Kidney epithelial cell (primary cell): ENCODE data around the gene LRR1. TPM values are rescaled to one million over a fixed set of nuclear protein-coding genes. Genes with fewer than 3 reads are reported as not detected.

Experiments used
- DNase-seq: peaks from one replicate; pipeline ENCODE4 v3.0.0-alpha.2; 2010; ENCODE audit warnings: low read depth
- H3K27me3 ChIP-seq: 2 replicates; pipeline ENCODE4 v1.6.0; 2011; ENCODE audit warnings: low read length; ENCODE audit not compliant: control insufficient read depth, insufficient read depth
- H3K36me3 ChIP-seq: 2 replicates; pipeline ENCODE4 v1.5.1; 2011; ENCODE audit warnings: low read length; ENCODE audit not compliant: control insufficient read depth, insufficient read depth
- H3K4me3 ChIP-seq: 2 replicates; pipeline ENCODE4 v1.5.1; 2011; ENCODE audit warnings: low read depth, mild to moderate bottlenecking, control low read depth, low read length
- total RNA-seq: library from RNA; depleted of rRNA; stranded (reverse); fragments of >200 nt; gene quantifications from 2 replicates; pipeline ENCODE4 v1.2.3, GENCODE V29; 2015
- TF ChIP-seq, protein P1 (sequence below): IDR thresholded peaks from 2 replicates; pipeline ENCODE4 v1.5.1; 2011; ENCODE audit warnings: mild to moderate bottlenecking, moderate library complexity, low read length, control low read depth, inconsistent platforms; ENCODE audit not compliant: insufficient read depth, poor library complexity, severe bottlenecking

Gene LRR1
- total RNA-seq, 1 donor from 2014 or later: 12.4 TPM

DNA sequence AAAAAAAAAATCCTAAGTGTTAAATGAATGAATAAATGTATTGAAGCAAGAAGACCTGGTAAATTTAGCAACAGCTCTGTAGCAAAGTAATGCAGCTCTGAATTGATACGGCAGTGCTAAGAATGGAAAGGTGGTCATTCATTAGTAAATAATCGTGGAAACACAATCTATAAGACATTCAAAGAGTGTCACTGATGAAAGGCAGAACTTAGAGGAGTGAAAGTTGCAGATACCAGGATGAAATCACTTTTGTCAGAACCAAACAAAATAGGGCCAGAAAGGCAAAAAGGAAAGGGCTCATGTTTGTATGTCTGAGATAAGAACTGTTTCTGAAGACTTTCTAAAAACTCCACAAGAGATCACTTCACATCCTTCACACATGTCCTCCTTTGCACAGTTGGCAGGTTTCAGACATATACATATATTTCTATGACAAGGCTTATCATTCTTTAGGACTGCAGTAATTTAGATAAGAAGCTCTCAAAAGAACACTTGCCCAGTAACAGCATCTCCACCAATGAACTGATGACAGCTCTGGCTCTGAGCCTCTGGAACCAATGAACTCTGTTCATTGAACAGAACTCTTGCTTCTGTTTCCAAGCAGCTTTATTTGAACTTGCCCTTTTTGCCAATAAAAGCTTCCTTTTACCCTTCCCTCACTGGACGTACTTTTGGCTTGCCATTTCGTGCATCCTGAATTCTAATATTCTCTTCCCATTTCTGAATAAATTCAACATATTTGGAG lies 4.2 kb upstream of the LRR1 start:
- TF ChIP-seq, protein P1, sequence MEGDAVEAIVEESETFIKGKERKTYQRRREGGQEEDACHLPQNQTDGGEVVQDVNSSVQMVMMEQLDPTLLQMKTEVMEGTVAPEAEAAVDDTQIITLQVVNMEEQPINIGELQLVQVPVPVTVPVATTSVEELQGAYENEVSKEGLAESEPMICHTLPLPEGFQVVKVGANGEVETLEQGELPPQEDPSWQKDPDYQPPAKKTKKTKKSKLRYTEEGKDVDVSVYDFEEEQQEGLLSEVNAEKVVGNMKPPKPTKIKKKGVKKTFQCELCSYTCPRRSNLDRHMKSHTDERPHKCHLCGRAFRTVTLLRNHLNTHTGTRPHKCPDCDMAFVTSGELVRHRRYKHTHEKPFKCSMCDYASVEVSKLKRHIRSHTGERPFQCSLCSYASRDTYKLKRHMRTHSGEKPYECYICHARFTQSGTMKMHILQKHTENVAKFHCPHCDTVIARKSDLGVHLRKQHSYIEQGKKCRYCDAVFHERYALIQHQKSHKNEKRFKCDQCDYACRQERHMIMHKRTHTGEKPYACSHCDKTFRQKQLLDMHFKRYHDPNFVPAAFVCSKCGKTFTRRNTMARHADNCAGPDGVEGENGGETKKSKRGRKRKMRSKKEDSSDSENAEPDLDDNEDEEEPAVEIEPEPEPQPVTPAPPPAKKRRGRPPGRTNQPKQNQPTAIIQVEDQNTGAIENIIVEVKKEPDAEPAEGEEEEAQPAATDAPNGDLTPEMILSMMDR: no peak
- Histone ChIP-seq H3K4me3 (no peak overlapping the region), H3K27me3 (no peaks in the 10 kb centered on the region), H3K36me3 (no peaks in the 10 kb centered on the region)
- no peak for DNase-seq

DNA sequence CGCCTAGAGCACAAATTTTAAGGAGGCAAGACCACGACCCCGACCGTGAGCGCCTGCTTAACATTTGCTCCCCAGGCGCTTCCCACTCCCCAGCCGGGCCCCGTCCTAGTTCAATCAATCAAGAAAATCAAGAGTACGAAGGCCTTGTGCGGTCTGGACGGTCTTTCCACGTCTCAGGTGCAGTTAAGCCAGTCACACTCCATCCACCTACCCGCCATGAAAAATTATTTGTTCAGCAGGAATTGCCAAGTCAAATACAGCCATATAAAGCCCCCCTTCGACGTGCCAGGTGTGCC lies 603 bp upstream of the LRR1 start:
- Histone ChIP-seq H3K4me3 (peak overlapping the region; percentile 65), H3K27me3 (no peaks in the 10 kb centered on the region), H3K36me3 (no peaks in the 10 kb centered on the region)
- TF ChIP-seq, protein P1: no peak
- no peak for DNase-seq

DNA sequence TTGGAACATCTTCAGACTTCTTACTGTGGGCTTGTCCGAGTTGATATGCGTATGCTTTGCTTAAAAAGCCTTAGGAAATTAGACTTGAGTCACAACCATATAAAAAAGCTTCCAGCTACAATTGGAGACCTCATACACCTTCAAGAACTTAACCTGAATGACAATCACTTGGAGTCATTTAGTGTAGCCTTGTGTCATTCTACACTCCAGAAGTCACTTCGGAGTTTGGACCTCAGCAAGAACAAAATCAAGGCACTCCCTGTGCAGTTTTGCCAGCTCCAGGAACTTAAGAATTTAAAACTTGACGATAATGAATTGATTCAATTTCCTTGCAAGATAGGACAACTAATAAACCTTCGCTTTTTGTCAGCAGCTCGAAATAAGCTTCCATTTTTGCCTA lies 8.8 kb downstream of the LRR1 start:
- TF ChIP-seq, protein P1: no peak
- DNase-seq: no peak

DNA sequence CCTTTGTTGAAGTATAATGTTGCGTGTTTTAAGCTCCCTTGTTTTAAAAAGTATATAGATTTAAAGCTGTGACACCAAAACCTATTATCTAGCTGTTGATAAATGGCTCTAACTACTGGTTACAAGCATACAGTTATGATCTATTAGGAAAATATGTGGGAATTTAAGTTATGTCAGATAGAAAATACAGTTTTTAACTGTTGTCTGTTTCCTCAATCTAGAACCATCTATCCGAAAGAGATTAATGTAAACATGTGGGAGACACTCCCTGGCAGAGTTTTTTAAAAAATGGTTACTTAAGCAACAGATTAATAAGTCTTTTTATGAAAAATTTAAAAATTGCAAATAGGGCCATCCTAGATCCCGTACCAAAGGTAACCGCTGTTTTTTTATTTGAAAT lies 13.5 kb downstream of the LRR1 start:
- Histone ChIP-seq H3K27me3 (no peaks in the 10 kb centered on the region), H3K36me3 (no peaks in the 10 kb centered on the region), H3K4me3 (no peak overlapping the region)
- TF ChIP-seq, protein P1: no peak
- DNase-seq: no peak

More for the DNA sequence above, 8.8 kb downstream of the LRR1 start:
- no peak overlapping the region for H3K4me3 ChIP-seq
- no peaks in the 10 kb centered on the region for H3K36me3 ChIP-seq
- H3K27me3 ChIP-seq: no peaks in the 10 kb centered on the region

GRCh38 chr14:49612671-49613070 lies 13.9 kb downstream of the LRR1 start:
- Histone ChIP-seq H3K36me3 (no peaks in the 10 kb centered on the region), H3K4me3 (no peak overlapping the region), H3K27me3 (no peaks in the 10 kb centered on the region)
- DNase-seq: no peak
- TF ChIP-seq, protein P1: no peak

DNA sequence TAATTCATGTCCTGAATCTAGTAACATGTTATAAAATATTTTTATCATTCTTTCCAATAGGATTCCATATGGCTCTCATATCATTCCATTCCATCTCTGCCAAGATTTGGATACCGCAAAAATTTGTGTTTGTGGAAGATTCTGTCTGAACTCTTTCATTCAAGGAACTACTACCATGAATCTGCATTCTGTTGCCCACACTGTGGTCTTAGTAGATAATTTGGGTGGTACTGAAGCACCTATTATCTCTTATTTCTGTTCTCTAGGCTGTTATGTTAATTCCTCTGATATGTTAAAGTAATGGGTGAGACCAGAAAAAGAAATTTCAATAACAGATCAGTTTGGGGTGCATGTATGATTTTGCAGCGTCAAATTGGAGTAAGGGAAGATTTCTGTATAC lies 15.5 kb downstream of the LRR1 start:
- TF ChIP-seq, protein P1: no peak
- DNase-seq: no peak
- Histone ChIP-seq H3K4me3 (no peak overlapping the region), H3K27me3 (no peaks in the 10 kb centered on the region), H3K36me3 (no peaks in the 10 kb centered on the region)
